ENCODE measurements around the gene CCN5. TPM values are rescaled to one million over a fixed set of nuclear protein-coding genes. Genes with fewer than 3 reads are reported as not detected.

CCN5 gene
- total and polyA plus RNA-seq, 2 of the 8 experiments (the other 6 are each of a cell fraction or from before 2014, with no cell fraction given) = not detected

GRCh38 chr20:44701118-44701857, 13.9 kb upstream of the CCN5 start:
- H3K18ac ChIP-seq (ENCODE audit: extremely low read depth, low read length) = peak overlapping the region; percentile 48
- DNase-seq (ENCODE audit: low read depth in 1 of 2, low spot score in 2 of 2) (peak in 1 of 2 experiments; percentile 64), FAIRE-seq (peak; percentile 39)
- no peak overlapping the region for H2AK5ac ChIP-seq (ENCODE audit: low read depth, low read length)
- H4K20me1 ChIP-seq (replicated peaks in 1 of 2; ENCODE audit: control insufficient read depth in 1 of 2, insufficient read depth in 2 of 2, low read length in 2 of 2) = no peaks in the 10 kb centered on the region
- no peaks in the 10 kb centered on the region for H3K27me3 ChIP-seq (replicated peaks in 1 of 4; ENCODE audit: control insufficient read depth in 3 of 4, extremely low read depth in 1 of 4, insufficient read depth in 3 of 4, low read length in 3 of 4)
- no peaks in the 10 kb centered on the region for H3K36me3 ChIP-seq (ENCODE audit: control insufficient read depth in 2 of 4, insufficient read depth in 4 of 4, low read length in 3 of 4)
- H3K4me1 ChIP-seq (replicated peaks in 1 of 4; ENCODE audit: control insufficient read depth in 3 of 4, insufficient read depth in 4 of 4, low read length in 3 of 4) = peaks cover 0 to 14% (median 10%) of the 10 kb centered on the region in 4 experiments; a peak in 6 of 7 replicates
- ChIA-PET CTCF (ENCODE audit: partially characterized antibody) (interaction anchor here (1.1 to 8.6 kb wide), 6 partner anchors 9 to 47 kb away, joined by 3 to 180 read pairs (median 6); partner anchors contain the start of gene CCN5), POLR2A (ENCODE audit: partially characterized antibody) (interaction anchor here (0.5 to 1.3 kb wide), 4 partner anchors 9 to 1216 kb away, joined by 3 to 6 read pairs (median 4); partner anchors contain the start of gene CCN5)
- H2AFZ ChIP-seq (ENCODE audit: low read length) = no peak overlapping the region
- no peaks in the 10 kb centered on the region for H3K79me1 ChIP-seq (ENCODE audit: low read depth, low read length)
- no peaks in the 10 kb centered on the region for H3K9me3 ChIP-seq (ENCODE audit: insufficient read depth in 2 of 2, low read depth in 1 of 2, low read length in 1 of 2)
- H4K8ac ChIP-seq (ENCODE audit: extremely low read depth, insufficient read depth, low read length) = no peak overlapping the region; the same call in 1 of the 2 replicates
- peak overlapping the region; percentile 24 for H2BK120ac ChIP-seq (replicated peaks; ENCODE audit: low read depth, low read length)
- no peak overlapping the region for H4K5ac ChIP-seq (ENCODE audit: insufficient read length, low read depth, low read length)
- peak; percentile 50; the same call in 1 of the 2 replicates for TF ChIP-seq KDM1A (IDR thresholded peaks at IDR 0.05; ENCODE audit: borderline replicate concordance, low read length)
- no peak for TF ChIP-seq SIN3A (conservative IDR thresholded peaks at IDR 0.05 in 1 of 2, IDR thresholded peaks at IDR 0.05 in 1 of 2; ENCODE audit: low read depth in 1 of 2, low read length in 2 of 2)
- TF ChIP-seq SRF (IDR thresholded peaks at IDR 0.05; ENCODE audit: low read depth, low read length) = no peak
- peak in 2 of 3 experiments; percentile 25 to 36; a peak in 2 of 4 replicates for TF ChIP-seq CTCF (IDR thresholded peaks at IDR 0.05; ENCODE audit: control extremely low read depth in 1 of 3, insufficient read depth in 1 of 3, low read depth in 1 of 3, low read length in 3 of 3)
- no peak for TF ChIP-seq POLR2AphosphoS5 (IDR thresholded peaks at IDR 0.05; ENCODE audit: low read depth, low read length)
- TF ChIP-seq RXRA (IDR thresholded peaks at IDR 0.05; ENCODE audit: insufficient read depth, low read depth, low read length) = no peak
- H4K91ac ChIP-seq (replicated peaks; ENCODE audit: insufficient read length, low read length) = no peak overlapping the region
- no peak overlapping the region for H3K27ac ChIP-seq (ENCODE audit: low read depth, low read length)
- H2BK5ac ChIP-seq (ENCODE audit: low read depth, low read length) = peak overlapping the region; percentile 17; the same call in 1 of the 2 replicates
- H3K4ac ChIP-seq (replicated peaks; ENCODE audit: insufficient read length, low read depth, low read length) = peak overlapping the region; percentile 61
- 0 out of 2 replicates have a peak overlapping the region, but pooled peaks have one; percentile 2 for H2BK12ac ChIP-seq (ENCODE audit: low read depth, low read length)
- peak overlapping the region; percentile 16 to 30; a peak in 3 of 4 replicates for H3K4me2 ChIP-seq (ENCODE audit: insufficient read depth in 1 of 2, low read depth in 2 of 2, low read length in 2 of 2)
- no peak overlapping the region for H3K9ac ChIP-seq (replicated peaks in 1 of 4; ENCODE audit: extremely low read depth in 1 of 4, low read depth in 3 of 4, low read length in 3 of 4)
- H3K79me2 ChIP-seq (ENCODE audit: control insufficient read depth in 1 of 2, insufficient read depth in 2 of 2, low read length in 2 of 2) = no peaks in the 10 kb centered on the region
- no peaks in the 10 kb centered on the region; the same call in 1 of the 2 replicates for H3K23me2 ChIP-seq (ENCODE audit: low read depth, low read length)
- peak overlapping the region; percentile 26; the same call in 1 of the 2 replicates for H2BK20ac ChIP-seq (ENCODE audit: low read length)
- H3K14ac ChIP-seq (ENCODE audit: insufficient read length) = no peak overlapping the region
- H2BK15ac ChIP-seq (ENCODE audit: low read length) = peak overlapping the region; percentile 85; the same call in 1 of the 2 replicates
- no peak overlapping the region for H3K23ac ChIP-seq (ENCODE audit: insufficient read length)
- no peak overlapping the region for H3K56ac ChIP-seq (replicated peaks; ENCODE audit: insufficient read length, low read depth, low read length)
- no peak overlapping the region; a peak in 1 of 8 replicates for H3K4me3 ChIP-seq (ENCODE audit: extremely low read depth in 1 of 4, insufficient read depth in 2 of 4, low read depth in 3 of 4, low read length in 4 of 4)
- 81% methylated on average over 15 of the region's 15 CpGs; no CpG with 5 or more reads in 1 of the 2 experiments for WGBS, 2 experiments (ENCODE audit: extremely low coverage in 1 of 2, insufficient coverage in 1 of 2, insufficient read length in 1 of 2, insufficient replicate concordance in 2 of 2, low coverage in 1 of 2, low lambda C conversion rate in 2 of 2, missing lambda C conversion rate in 1 of 2)

Data from H1 (cell line).